CD4-positive, alpha-beta T cell treated with Interleukin-21 for 1 hour (primary cell): Measurements from ENCODE around the gene FGR.
A peak's percentile ranks its signal among the peaks of the same experiment; 100 is the strongest.
"Not testable (repeated sequence)": the region's sequence is repeated elsewhere in the genome, so short reads cannot be mapped to it uniquely, and the experiment has no call there.

Experiments
- DNase-seq: peaks from one replicate; pipeline ENCODE4 v3.0.0-alpha.2; 2020

Gene FGR

DNA sequence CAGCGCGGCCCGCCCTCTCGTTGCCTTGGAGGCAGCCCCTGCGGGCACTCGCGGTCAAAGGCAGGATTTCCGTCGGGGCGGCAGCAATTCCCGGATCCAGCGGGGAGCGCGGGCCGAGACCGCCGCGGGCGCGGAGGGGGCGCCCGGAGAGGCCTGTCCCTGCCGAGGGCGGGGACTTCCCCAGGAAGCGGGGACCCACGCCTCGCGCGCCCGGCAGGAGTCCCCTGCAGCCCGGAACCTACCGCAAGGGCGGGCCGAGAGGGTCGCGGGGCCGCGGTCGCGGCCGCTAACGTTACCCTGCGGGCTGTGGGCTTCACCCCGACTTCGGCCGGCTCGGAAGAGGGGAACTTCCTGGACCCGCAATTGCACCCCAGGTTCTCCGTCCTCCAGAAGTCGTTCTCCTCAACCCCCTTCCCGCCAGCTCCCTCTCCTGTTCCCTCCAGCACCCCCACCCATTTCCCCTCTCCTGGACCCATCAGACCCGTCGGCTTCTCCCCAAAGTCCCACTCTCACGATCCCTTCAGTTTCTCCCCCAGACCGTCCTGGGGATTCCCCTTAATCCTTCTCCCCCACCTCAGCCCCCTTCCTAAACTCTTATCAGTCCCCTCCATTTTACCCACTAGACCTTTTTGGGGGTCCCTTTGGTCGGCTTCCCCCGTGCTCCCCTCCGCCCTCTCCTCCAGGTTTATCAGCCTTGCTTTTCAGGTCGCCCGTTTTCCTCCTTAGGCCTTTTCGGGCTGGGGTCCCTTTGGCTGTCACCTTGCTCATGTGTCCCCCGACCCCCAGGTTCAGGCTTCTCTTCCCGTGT is 604 bp downstream of the FGR start:
- peak; percentile 75 for DNase-seq

DNA sequence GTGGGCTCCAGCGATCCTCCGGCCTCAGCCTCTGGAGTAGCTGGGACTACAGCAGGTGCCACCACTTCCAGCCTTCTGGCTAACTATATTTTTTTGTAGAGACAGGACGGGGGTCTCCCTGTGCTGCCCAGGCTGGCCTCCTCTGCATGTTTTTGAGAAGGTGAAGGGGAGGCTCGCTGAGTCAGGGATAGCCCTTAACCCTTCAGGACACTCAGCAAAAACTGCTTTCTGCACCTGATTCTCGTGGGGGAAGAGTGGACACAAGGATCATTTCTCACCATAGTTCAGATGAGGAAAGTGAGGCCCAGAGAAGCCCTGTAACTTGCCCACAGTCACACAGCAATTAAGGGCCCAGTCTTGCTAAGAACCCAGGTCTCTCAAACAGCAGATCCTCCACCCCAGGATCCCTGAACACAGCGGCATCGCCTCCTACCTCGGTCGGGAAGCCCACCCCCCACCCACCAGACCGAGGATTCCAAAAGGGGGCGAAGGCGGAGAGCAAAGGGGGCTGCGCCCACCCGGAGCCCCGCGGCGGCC is 1.3 kb downstream of the FGR start:
- no peak for DNase-seq

DNA sequence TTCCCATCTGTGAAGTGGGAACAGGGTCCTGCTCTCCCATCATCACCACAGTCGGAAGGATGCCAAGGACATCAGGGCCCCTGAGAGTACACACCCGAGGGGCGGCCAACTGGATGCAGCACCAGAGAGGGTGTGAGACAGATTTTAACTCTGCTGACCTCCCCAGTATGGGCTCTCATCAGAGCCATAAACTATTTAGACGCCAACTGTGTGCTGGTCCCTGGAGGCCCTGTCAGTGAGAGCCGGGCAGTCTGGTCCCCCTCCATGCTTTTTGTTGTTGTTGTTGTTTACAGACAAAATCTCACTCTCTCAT is 1.7 kb downstream of the FGR start:
- DNase-seq, result no peak

DNA sequence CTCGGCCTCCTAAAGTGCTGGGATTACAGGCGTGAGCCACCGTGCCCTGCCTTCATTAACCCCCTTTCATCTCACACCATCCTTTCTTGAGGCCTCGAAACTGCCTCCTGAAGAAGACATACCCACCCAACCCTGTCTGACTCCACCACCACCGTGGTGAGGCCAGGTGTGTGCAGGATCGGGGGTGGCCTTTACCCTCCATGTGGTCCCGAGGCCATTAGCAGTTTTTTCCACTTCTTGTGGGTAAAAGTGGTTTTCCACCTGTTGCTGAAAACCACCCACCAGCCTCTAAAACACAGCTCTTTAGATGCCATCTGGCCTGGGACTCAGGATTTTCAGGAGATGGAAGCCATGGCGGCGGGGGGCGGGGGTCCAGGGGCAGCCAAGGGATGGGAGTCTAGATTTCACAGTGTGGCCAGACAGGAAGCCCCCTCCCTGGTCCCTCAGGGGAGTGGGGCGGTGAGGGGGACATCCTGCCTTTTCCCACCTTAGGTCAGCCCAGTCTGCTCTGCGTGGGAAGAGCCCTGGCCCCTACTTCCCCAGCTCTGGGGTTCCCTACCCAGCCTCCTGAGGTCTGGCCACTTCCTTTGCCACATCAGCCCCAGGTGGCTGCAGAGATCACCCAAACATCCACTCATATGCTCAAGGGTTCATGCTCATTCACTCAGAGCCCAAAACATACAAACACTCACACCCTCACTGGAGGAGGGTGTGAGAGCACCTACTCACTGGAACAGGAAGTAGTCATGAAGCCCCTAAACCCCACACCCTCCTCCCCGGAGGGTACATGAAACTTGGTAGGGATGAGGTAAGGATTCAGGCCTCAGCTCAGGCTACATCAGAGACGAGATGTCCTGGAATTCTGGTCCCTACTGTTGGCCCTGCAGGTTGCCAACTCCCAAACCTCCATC is 2.3 kb downstream of the FGR start:
- DNase-seq, result peak; percentile 47

DNA sequence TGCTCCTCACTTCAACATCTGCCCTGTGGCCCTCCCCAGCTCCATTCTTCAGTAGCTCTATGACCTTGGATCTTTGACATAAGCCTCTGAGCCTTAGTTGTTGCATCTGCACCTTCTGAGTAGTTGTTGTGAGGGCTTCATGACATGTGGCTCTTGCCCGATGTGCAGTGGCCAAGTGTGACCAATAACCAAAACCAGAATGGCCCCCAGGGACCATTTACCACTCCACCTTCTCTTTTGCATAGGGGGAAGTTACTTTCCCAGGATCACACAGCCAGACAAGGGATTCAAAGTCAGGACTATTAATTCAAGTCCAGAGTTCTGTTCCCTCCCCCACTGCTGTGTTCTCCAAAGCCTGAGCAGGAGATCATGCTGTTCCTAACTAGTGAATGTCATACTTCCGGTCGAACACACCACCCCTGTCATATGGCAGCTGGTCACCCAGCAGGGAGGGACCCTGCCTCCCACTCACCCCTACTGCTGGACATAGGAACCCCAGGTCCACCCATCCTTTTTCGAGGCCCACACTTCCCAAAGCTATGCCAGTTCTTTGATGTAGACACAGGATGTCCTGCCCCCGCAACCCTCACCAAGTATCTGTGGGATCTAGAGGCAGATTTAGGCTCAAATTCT is 4.0 kb downstream of the FGR start:
- no peak for DNase-seq

DNA sequence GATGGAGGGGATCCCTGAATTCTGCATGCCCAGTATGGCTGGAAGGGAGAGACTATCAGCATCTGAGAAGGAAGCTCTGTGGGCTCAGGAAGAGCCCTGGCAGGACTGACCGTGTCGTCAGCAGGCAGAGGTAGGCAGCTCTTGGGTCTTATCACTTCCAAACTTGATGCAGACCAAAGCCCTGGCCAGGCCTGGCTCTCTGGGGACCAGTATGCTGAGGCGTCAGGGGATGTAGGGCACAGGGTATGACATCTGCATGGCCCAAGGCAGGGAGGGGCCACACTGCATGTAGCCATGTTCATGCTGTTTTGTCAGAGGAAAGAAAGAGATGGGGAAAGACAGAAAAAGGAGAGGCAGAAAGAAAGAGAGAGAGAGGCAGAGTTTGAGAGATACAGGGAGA is 6.3 kb downstream of the FGR start:
- DNase-seq, result no peak

DNA sequence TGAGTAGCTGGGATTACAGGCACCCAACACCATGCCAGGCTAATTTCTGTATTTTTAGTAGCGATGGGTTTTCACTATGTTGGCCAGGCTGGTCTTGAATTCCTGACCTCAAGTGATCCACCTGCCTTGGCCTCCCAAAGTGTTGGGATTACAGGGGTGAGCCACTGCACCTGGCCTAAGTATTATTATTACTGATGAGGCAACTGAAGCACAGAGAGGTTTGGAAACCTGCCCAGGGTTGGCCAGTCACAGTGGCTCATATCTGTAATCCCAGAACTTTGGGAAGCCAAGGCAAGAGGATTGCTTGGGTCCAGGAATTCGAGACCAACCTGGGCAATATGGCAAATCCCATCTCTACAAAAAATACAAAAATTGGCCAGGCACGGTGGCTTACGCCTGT is 7.3 kb downstream of the FGR start:
- not testable (repeated sequence) for DNase-seq

DNA sequence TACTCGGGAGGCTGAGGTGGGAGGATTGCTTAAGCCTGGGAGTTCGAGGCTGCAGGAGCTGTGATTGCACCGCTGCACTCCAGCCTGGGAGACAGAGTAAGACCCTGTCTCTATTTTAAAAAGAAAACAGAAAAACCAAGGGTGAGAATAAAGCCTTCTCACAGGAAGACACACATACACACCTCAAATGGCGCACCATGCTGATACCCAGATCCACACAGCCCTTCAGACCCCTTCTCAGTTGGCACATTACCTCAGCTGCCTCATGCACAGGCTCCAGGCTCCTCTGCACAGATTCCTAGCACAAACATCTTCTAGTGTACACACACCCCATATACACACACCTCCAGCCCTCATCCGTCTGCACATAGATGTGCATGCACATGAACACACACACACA is 7.9 kb downstream of the FGR start:
- DNase-seq, result no peak

DNA sequence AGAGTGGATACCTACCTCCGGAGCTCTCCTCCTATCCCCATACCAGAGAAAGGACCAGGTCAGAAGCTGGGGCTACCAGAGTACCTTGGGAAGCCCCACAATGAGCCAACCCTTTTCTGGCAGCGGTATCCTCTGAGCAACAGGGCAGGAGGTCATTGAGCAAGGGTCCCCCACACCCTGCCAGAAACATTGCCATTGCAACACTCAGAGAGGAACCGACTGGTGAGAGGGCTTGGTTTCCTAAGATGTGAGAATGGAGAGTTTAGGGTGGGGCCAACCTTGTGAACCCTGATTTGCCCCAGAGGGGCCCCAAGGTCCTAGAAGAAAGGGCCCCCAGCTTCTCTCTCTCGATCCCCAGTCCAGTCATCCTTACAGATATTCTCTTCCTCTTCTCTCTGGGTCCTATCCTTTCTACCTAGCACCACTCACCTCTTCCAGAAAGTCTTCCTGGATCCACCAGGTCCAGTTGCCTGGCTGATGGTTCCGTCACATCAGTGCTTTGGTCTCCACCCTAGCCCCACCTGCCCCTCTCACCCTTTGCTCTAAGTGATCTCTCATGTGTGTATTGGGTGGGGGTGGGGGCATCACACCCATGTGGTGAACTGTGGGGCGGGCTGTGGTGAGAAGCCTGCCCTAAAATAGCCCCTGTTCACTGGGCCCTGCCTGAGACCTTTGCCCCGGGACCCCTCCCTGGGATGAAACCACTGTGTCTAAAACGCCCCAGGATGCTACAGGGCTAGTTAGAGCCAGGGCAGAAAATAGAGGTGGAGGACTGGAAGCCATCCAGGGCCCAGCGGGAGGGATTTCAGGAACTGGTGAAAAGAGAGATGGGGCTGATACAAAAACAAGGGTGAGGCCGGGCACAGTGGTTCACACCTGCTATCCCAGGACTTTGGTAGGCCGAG is 8.7 kb downstream of the FGR start:
- DNase-seq, result no peak

DNA sequence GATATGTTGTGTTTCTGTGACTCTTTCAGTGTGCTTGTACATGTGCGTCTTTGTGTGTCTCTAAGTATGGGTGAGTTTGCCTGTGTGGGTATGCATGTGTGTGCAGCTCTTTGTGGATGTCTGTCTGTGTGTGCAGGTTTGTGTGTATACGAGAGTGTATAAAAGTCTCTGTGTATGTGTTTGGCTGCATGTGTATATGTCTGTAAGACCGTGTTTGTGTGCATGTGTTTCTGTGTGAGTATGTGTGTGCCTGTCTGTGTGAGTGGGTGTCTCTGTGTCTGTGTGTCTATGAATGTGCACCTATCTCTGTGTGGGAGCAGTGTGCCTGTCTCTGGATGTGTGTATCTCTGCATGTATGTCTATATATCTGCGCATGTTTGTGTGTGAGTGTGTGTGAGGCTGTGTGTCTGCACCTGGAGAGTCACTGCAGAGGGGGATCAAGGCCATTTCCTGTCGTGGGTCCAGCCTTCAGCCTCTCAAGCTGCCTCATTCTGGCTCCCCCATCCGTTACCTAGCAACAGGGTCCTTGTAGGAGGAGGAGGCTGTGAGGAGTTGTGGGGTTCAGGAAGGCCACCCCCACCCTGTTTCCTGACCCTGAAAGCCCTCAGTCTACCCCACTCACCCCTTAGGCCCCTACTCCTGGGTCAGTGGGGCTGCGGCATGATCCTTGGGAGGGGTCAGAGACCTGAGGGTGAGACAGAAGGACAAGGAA is 10.4 kb downstream of the FGR start:
- DNase-seq, result no peak

DNA sequence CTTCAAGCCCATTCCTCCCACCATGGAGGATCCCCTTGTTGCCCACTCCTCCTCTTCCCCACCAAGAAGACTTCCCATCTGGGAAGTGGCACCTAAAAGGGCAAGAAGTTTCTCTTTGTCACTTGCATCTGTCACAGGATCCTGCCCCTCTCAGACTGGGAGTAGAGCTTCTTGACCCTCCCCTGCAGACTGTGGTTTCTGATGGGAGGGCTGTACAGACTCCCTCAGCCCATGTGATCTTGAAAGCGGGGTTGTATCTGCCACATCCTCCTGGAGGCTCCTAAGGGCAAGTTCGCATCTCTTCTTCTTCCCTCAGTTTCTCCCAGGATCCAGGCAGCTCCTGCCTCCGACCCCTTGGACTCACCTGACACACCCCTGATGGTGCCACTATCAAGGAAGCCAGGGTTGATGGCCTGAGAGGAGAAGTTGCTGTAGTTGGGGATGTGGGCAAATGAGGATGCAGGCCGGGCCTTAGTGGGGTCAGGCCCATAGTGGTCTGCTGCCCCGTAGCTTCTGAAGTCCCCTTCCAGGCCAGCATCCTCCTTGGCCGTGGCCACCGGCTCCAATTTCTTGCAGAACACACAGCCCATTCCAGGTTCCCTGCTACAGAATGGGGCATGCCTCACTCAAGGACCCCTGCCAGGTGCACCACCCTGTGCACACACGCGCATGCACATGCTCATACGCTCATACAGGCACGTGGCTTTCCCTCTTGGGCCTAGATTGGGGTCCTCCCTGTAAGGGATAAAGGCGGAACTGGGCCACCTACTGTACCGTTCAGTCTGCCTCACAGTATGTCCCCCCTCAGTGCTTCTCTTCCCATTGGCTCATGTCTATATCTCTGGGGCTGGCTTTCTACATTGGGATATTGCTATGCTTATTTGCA is 11.4 kb downstream of the FGR start:
- no peak for DNase-seq

DNA sequence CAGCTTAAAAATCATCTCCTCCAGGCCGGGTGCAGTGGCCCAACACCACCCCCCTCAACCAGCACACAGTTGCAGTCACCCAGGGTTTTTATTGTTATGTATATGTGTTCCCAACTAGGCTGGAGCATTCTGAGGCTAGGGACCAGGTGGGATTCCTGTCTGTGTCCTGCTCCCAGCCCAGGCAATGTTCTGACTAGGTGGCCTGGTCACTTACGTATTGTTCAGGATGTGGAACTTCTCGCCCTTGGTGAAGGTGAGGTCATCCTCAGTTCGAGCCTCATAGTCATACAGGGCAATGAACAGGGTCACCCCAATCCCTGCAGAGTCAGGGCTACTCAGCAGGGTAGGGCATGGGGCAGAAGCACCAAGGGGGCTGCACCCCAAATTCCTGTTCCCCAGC is 12.2 kb downstream of the FGR start:
- no peak for DNase-seq

DNA sequence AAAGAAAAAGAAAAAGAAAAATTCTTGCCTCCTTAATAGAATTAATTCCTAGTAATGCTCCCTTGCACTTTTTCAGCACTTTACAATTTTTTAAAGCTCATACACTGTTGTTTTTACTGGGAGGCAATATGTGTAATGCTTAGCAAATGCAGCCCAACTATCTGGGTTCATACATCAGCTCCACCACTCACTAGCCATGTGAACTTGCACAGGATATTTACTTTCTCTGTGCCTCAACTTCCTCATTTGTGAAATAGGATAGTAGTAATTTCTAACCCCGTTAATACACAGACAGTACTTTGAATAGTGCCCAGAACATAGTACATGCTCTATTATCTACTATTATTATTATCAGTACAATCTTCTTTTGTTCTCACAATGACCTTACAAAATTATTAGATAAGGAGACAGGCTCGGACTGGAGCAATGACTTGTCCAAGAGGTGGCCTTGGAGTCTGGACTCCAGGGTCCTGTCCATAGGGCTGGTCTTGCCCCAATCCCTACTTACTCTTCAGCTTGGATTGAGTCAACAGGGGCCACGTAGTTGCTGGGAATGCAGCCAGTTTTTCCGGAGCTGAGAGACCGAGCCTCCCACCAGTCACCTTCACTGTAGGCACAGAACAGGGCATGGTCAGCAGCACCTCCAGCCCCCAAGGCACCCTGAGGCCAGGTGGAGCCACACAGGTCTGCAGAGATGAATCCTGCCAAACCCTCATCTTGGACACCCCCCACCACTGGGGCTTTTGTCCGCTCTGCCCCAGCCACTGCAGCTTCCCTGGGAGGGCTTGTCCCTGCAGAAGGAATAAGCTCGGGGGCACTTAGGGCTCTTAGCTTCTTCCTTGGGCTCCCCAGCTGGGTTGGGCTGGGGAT is 13.7 kb downstream of the FGR start:
- DNase-seq, result no peak

DNA sequence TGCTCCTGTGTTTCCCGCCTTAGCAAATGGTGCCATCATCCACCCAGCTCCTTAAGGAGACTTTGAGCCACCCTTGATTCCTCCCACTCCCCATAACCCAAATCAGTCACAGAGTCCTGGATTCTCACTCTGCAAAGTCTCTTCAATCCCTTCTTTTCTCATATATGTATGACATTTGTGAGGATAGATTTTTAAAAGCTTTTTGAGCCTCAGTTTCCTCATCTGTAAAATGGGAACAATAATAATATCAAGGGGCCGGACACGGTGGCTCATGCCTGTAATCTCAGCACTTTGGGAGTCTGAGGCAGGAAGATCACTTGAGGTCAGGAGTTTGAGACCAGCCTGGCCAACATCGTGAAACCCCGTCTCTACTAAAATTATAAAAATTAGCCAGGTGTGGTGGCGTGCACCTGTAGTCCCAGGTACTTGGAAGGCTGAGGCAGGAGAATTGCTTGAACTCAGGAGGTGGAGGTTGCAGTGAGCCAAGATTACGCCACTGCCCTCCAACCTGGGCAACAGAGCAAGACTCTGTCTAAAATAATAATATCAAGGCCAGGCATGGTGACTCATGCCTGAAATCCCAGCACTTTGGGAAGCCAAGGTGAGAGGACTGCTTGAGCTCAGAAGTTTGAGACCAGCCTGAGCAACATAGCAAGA is 15.1 kb downstream of the FGR start:
- not testable (repeated sequence) for DNase-seq

DNA sequence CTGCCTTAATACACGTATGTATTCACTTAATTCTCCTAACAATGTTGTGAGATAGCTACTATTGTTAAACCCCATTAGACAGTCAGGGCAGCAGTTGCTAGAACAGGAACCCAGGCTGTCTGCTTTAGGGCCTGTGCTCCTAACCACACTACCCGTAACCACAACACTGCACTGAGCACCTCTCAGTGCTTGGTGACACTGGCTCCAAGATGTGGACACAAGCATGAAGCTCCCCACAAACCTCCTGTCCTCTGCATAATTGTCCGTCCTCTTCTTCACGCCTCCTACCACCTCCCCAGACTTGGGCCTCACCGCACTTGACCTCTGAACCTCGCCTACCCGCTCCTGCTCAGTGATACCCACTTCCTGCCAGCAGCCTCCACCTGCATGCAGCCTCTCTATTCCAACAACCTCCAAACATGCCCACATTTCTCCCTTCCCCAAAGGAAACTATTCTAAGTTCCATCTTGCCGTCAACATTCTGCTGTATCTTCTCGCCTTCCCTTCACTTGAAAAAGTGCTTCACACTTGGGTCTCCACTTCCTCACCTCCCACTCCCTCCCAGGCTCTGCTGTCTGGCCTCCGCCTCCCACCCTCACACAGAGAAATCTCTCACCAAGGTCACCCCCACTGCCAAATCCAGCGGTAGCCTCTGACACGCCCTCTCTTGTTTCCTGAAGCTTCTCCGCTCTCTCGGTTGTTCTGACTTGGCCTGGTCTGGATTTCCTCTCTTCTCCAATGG is 16.5 kb downstream of the FGR start:
- DNase-seq, result peak; percentile 70

DNA sequence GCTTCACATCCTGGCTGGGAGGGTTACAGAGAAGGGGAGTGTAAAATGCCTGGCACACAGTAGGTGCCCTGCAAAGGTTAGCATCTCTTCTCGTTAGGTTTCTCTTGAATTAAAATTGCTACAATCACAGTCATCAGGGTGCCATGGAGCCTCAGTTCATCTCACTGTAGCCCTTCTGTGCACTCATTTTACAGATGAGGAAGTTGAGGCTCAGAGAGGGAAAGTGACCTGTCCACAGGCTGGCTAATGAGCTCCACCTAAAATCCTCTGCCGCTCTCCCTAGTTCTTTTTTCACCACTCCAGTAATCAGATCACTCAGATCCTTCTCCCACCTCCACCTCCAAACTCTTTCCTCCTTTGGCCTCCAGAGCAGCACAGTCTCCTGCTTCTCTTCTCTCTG is 17.6 kb downstream of the FGR start:
- no peak for DNase-seq

DNA sequence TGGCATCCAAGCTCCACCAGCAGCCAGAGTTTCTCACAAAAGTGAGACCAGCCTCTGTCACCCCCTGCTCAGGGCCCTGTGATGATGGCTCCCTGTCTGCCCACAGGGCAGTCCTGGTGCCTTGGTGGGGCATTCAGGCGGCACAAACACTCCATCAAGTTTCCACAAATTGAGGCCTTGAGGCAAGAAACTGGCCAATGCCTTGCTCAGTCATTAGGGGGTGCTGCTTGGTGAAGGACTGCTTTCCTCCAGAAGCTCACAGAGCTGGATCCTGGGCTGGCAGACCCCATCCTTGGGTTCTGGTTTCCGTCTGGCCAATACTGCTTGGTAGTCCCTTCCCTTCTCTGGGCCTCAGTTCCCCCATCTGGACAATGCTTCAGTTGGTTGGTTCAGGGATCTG is 18.5 kb downstream of the FGR start:
- DNase-seq, result no peak
